ENCODE data around the gene MGAT5. TPM values are rescaled to one million over a fixed set of nuclear protein-coding genes. Genes with fewer than 3 reads are reported as not detected.

Gene MGAT5
- total RNA-seq, 2 experiments from 2014 or later, result 36.9 to 42.2 TPM

GRCh38 chr2:134501476-134502091, 247.7 kb downstream of the MGAT5 start:
- no peak for ATAC-seq

GRCh38 chr2:134502104-134502503, 248.2 kb downstream of the MGAT5 start:
- DNase-seq (no peak), ATAC-seq (no peak)
- H3K9me3 Mint-ChIP-seq, result no peaks in the 10 kb centered on the region
- ChIA-PET CTCF (no interaction called here), POLR2A (no interaction called here)
- intact Hi-C loops (cut with micrococcal nuclease), result no loop called here
- H3K27me3 Mint-ChIP-seq, result no peaks in the 10 kb centered on the region
- TF ChIP-seq CTCF (IDR thresholded peaks at IDR 0.05), result no peak
- H3K27ac Mint-ChIP-seq, result no peak overlapping the region
- H3K36me3 Mint-ChIP-seq (ENCODE audit: low read depth), result no peaks in the 10 kb centered on the region
- H3K4me3 Mint-ChIP-seq, result no peak overlapping the region
- no peaks in the 10 kb centered on the region for H3K4me1 Mint-ChIP-seq (ENCODE audit: low read depth)

More at GRCh38 chr2:134501476-134502091, 247.7 kb downstream of the MGAT5 start:
- Mint-ChIP-seq H3K4me3 (no peak overlapping the region), H3K4me1 (ENCODE audit: low read depth) (no peaks in the 10 kb centered on the region), H3K36me3 (ENCODE audit: low read depth) (no peaks in the 10 kb centered on the region), H3K27ac (no peak overlapping the region), H3K27me3 (no peaks in the 10 kb centered on the region), H3K9me3 (no peaks in the 10 kb centered on the region)
- DNase-seq, result no peak
- TF ChIP-seq CTCF (IDR thresholded peaks at IDR 0.05), result no peak
- CTCF ChIA-PET, result no interaction called here
- POLR2A ChIA-PET, result no interaction called here
- intact Hi-C loops (cut with micrococcal nuclease), result no loop called here
